Epithelial cell of proximal tubule (primary cell): ENCODE results near the gene BTBD9. TPM values are rescaled to one million over a fixed set of nuclear protein-coding genes. Genes with fewer than 3 reads are reported as not detected.

ENCODE experiments used
- DNase-seq: peaks from one replicate; pipeline ENCODE4 v3.0.0-alpha.2; 2011; ENCODE audit warnings: low read depth
- H3K4me3 ChIP-seq: 2 replicates; pipeline ENCODE4 v1.5.1; 2011; ENCODE audit warnings: low read depth, mild to moderate bottlenecking, low read length
- CTCF ChIP-seq: conservative IDR thresholded peaks from 2 replicates; pipeline ENCODE4 v1.5.1; 2012; ENCODE audit warnings: low read depth, mild to moderate bottlenecking, low read length
- total RNA-seq: library from RNA; depleted of rRNA; stranded (reverse); fragments of >200 nt; gene quantifications from 2 replicates; pipeline ENCODE4 v1.2.3, GENCODE V29; 2015

Gene BTBD9
- total RNA-seq, 1 donor from 2014 or later: 2.9 TPM

GRCh38 chr6:38225766-38226165 lies 414.0 kb downstream of the BTBD9 start:
- TF ChIP-seq CTCF: no peak
- no peak overlapping the region for H3K4me3 ChIP-seq
- no peak for DNase-seq

GRCh38 chr6:38221251-38221650 lies 418.5 kb downstream of the BTBD9 start:
- DNase-seq: no peak
- H3K4me3 ChIP-seq: no peak overlapping the region

GRCh38 chr6:38220069-38220723 lies 419.5 kb downstream of the BTBD9 start:
- TF ChIP-seq CTCF: no peak
- H3K4me3 ChIP-seq: no peak overlapping the region
- DNase-seq: no peak

More at GRCh38 chr6:38221251-38221650, 418.5 kb downstream of the BTBD9 start:
- no peak for TF ChIP-seq CTCF

- H3K4me3 ChIP-seq: no peak overlapping the region
- no peak for TF ChIP-seq CTCF
- DNase-seq: no peak
Measured at GRCh38 chr6:38218235-38218634, 421.5 kb downstream of the BTBD9 start.

GRCh38 chr6:38216451-38216850 lies 423.3 kb downstream of the BTBD9 start:
- no peak for DNase-seq
- TF ChIP-seq CTCF: no peak
- no peak overlapping the region for H3K4me3 ChIP-seq

GRCh38 chr6:38215651-38216311 lies 423.9 kb downstream of the BTBD9 start:
- TF ChIP-seq CTCF: no peak
- H3K4me3 ChIP-seq: no peak overlapping the region
- DNase-seq: no peak

GRCh38 chr6:38215225-38215624 lies 424.5 kb downstream of the BTBD9 start:
- H3K4me3 ChIP-seq: no peak overlapping the region
- no peak for TF ChIP-seq CTCF
- no peak for DNase-seq
